C4-2B (cell line): Measurements from ENCODE around the gene DAB1.

Experiments used
- H3K27ac ChIP-seq: fragments of 450-650 bp; 2 replicates; pipeline ENCODE4 v1.5.1; 2017
- CTCF ChIP-seq: fragments of 450-650 bp; conservative IDR thresholded peaks from 2 replicates; pipeline ENCODE4 v1.5.1; 2017; ENCODE audit warnings: mild to moderate bottlenecking
- ZFX ChIP-seq: fragments of 450-650 bp; IDR thresholded peaks from 2 replicates; pipeline ENCODE4 v1.6.1; 2017

DAB1 gene

GRCh38 chr1:57311006-57311405 is 112.9 kb downstream of the DAB1 start:
- H3K27ac ChIP-seq = no peak overlapping the region
- TF ChIP-seq CTCF (no peak), ZFX (no peak)

- TF ChIP-seq ZFX (no peak), CTCF (no peak)
- no peak overlapping the region for H3K27ac ChIP-seq
Measured at GRCh38 chr1:57309630-57310029, 114.2 kb downstream of the DAB1 start.

- no peak for TF ChIP-seq ZFX
- no peak for TF ChIP-seq CTCF
- no peak overlapping the region for H3K27ac ChIP-seq
Measured at GRCh38 chr1:57307392-57308170, 116.3 kb downstream of the DAB1 start.

GRCh38 chr1:57304591-57304990 is 119.3 kb downstream of the DAB1 start:
- H3K27ac ChIP-seq = no peak overlapping the region
- TF ChIP-seq ZFX (no peak), CTCF (no peak)

- TF ChIP-seq CTCF (no peak), ZFX (no peak)
- H3K27ac ChIP-seq = no peak overlapping the region
Measured at GRCh38 chr1:57302812-57303596, 120.9 kb downstream of the DAB1 start.

GRCh38 chr1:57300186-57300585 is 123.7 kb downstream of the DAB1 start:
- no peak overlapping the region for H3K27ac ChIP-seq
- TF ChIP-seq ZFX = no peak
- TF ChIP-seq CTCF = no peak

GRCh38 chr1:57296726-57297250 is 127.1 kb downstream of the DAB1 start:
- TF ChIP-seq CTCF (no peak), ZFX (no peak)
- H3K27ac ChIP-seq = no peak overlapping the region
